Fibroblast of the aortic adventitia (primary cell): ENCODE results near the gene SUCLG2. TPM values are rescaled to one million over a fixed set of nuclear protein-coding genes. Genes with fewer than 3 reads are reported as not detected.

Experiments used
- DNase-seq: peaks from one replicate; pipeline ENCODE4 v3.0.0-alpha.2; 2010; ENCODE audit warnings: low read depth
- H3K4me3 ChIP-seq: 2 replicates; pipeline ENCODE4 v1.5.1; 2011; ENCODE audit warnings: low read depth, mild to moderate bottlenecking, control low read depth, low read length, moderate library complexity
- CTCF ChIP-seq: IDR thresholded peaks from 2 replicates; pipeline ENCODE4 v1.5.1; 2011; ENCODE audit warnings: mild to moderate bottlenecking, low read length, control low read depth, inconsistent platforms; ENCODE audit not compliant: insufficient read depth
- total RNA-seq: library from RNA; depleted of rRNA; stranded (reverse); fragments of >200 nt; gene quantifications from 2 replicates; pipeline ENCODE4 v1.2.3, GENCODE V29; 2012; ENCODE audit warnings: low replicate concordance

SUCLG2 gene
- total RNA-seq, 1 donor: 73.9 TPM

- DNase-seq: no peak
- H3K4me3 ChIP-seq: no peak overlapping the region
- no peak for TF ChIP-seq CTCF
Measured at GRCh38 chr3:67688231-67688630, 33.8 kb upstream of the SUCLG2 start.

- no peak for DNase-seq
- H3K4me3 ChIP-seq: no peak overlapping the region
- no peak for TF ChIP-seq CTCF
Measured at GRCh38 chr3:67686069-67686468, 31.7 kb upstream of the SUCLG2 start.

DNA sequence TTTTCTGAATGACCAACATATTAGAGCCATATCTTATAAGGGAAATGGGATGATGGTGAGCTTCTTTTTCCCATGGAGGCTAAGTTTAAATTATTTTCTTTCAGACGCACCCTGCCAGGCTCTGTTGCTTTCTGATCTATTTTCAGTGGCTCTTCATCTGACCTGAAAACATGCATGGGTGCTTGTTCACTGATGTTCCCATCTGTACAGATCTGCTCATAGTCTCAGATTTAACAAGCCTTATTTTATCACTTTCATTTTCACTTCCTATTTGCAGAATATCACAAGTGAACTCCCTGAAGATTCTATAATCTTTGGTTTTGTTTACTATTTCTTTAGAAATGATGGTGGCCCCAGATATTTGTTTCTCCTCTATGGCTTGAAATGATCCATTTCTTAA is 31.1 kb upstream of the SUCLG2 start:
- no peak for TF ChIP-seq CTCF
- no peak overlapping the region for H3K4me3 ChIP-seq
- DNase-seq: no peak

DNA sequence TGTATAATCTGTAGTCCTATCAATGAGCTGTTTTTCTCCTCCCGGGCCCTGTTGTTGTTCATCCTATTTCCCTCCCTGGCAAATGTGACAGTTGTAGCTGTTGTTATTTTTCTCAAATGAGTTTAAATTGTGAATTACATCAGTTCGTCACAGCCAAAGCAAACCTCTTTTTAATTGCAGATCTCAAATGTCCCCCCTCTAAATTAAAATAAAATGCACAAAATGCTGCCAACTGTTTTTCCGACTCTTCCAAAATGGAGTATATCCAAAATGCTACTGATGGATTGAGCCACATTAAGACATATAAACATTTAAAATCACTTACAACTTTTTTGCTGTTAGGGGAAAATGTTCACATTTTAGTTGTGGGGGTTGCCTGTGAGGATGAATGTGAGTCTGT is 29.8 kb upstream of the SUCLG2 start:
- no peak overlapping the region for H3K4me3 ChIP-seq
- TF ChIP-seq CTCF: no peak
- DNase-seq: no peak

DNA sequence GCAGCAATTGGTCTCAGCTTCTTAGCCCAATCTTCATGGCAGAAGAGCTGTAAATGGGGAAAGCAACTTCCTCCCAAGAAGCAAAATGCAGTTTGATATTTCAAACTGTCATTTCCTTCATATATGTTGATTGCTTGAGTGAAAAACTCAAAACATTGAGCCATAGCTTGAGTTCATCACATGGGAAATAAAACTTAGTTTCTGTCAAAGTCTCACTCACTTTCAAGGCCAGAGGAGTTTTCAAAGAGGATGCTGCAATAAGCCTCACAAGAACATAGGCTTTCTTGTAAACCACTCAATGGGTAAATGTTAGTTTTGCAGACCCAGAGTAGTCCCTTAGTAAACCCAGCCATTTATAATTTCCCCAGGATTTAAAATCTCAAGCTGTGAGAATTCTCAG is 29.1 kb upstream of the SUCLG2 start:
- TF ChIP-seq CTCF: no peak
- no peak overlapping the region for H3K4me3 ChIP-seq
- no peak for DNase-seq

DNA sequence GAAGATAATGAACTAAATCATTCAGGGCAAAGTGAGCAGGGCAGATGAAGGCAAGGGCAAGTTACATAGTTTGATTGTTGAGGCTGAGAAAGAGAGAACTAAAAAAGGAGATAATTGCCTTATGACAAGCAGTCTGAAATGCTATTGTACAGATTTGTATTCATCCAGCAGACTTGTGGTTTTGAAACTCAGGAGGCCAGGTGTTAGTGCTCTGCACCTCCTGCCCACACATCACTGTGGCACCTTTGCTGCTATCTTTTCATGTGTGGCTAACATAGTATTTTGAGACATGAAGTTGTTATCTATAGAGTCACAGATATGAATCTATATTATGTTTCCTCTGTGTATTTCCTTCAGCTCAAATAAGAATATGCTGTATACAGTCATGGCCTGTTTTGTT is 24.3 kb upstream of the SUCLG2 start:
- TF ChIP-seq CTCF: no peak
- DNase-seq: no peak
- no peak overlapping the region for H3K4me3 ChIP-seq

DNA sequence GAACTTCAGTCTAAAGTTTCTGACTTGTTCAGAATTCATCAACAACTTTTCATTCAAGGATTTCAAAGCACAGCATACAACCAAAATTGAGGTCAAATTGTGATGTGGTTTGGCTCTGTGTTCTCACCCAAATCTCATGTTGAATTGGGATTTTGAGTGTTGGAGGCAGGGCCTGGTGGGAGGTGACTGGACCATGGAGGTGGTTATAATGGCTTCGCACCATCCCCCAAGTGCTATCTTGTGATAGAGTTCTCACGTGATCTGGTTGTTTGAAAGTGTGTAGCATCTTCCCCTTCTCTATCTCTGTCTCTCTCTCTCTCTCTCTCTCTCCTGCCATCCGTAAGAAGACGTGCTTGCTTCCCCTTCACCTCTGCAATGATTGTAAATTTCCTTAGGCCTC is 19.6 kb upstream of the SUCLG2 start:
- TF ChIP-seq CTCF: no peak
- DNase-seq: no peak
- H3K4me3 ChIP-seq: no peak overlapping the region
